Measurements from ENCODE around the gene HPS5. TPM values are rescaled to one million over a fixed set of nuclear protein-coding genes. Genes with fewer than 3 reads are reported as not detected.
A peak's percentile ranks its signal among the peaks of the same experiment; 100 is the strongest.

HPS5 gene, protein sequence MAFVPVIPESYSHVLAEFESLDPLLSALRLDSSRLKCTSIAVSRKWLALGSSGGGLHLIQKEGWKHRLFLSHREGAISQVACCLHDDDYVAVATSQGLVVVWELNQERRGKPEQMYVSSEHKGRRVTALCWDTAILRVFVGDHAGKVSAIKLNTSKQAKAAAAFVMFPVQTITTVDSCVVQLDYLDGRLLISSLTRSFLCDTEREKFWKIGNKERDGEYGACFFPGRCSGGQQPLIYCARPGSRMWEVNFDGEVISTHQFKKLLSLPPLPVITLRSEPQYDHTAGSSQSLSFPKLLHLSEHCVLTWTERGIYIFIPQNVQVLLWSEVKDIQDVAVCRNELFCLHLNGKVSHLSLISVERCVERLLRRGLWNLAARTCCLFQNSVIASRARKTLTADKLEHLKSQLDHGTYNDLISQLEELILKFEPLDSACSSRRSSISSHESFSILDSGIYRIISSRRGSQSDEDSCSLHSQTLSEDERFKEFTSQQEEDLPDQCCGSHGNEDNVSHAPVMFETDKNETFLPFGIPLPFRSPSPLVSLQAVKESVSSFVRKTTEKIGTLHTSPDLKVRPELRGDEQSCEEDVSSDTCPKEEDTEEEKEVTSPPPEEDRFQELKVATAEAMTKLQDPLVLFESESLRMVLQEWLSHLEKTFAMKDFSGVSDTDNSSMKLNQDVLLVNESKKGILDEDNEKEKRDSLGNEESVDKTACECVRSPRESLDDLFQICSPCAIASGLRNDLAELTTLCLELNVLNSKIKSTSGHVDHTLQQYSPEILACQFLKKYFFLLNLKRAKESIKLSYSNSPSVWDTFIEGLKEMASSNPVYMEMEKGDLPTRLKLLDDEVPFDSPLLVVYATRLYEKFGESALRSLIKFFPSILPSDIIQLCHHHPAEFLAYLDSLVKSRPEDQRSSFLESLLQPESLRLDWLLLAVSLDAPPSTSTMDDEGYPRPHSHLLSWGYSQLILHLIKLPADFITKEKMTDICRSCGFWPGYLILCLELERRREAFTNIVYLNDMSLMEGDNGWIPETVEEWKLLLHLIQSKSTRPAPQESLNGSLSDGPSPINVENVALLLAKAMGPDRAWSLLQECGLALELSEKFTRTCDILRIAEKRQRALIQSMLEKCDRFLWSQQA
- 1 to 10 TPM; 8.8 to 9.3 TPM for total RNA-seq
- polyA plus RNA-seq (2013, experiment 1 of 2): 13.5 TPM
- 13.5 TPM for polyA plus RNA-seq (2013, experiment 2 of 2)
- total RNA-seq: 37.1 to 101 (median 57.6) reads per million in 172 experiments

GRCh38 chr11:18321969-18322711, at the start of gene HPS5, which contains the start of gene GTF2H1:
Gene HPS5 (minus strand): TSS chr11:18322140. CDS start chr11:18317858, 4,282 bp downstream.
Gene GTF2H1 (plus strand): TSS chr11:18322567. CDS start chr11:18333075, 10,508 bp downstream.
- TF ChIP-seq, protein P1, sequence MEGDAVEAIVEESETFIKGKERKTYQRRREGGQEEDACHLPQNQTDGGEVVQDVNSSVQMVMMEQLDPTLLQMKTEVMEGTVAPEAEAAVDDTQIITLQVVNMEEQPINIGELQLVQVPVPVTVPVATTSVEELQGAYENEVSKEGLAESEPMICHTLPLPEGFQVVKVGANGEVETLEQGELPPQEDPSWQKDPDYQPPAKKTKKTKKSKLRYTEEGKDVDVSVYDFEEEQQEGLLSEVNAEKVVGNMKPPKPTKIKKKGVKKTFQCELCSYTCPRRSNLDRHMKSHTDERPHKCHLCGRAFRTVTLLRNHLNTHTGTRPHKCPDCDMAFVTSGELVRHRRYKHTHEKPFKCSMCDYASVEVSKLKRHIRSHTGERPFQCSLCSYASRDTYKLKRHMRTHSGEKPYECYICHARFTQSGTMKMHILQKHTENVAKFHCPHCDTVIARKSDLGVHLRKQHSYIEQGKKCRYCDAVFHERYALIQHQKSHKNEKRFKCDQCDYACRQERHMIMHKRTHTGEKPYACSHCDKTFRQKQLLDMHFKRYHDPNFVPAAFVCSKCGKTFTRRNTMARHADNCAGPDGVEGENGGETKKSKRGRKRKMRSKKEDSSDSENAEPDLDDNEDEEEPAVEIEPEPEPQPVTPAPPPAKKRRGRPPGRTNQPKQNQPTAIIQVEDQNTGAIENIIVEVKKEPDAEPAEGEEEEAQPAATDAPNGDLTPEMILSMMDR (IDR thresholded peaks at IDR 0.05): no peak
- Histone ChIP-seq H3K4me3 (ENCODE audit: low read length) (peak within 1 kb of the TSS; percentile 74), H3K27me3 (ENCODE audit: control insufficient read depth in 1 of 2, insufficient read depth in 2 of 2, low read length in 2 of 2) (no peaks in the 10 kb centered on the region), H3K9me3 (ENCODE audit: control insufficient read depth in 1 of 2, insufficient read depth in 1 of 2, low read length in 2 of 2) (no peaks in the 10 kb centered on the region), H3K27ac (ENCODE audit: low read depth in 1 of 2, low read length in 2 of 2) (peak within 1 kb of the TSS; percentile 97 to 98), H3K4me1 (ENCODE audit: insufficient read depth, low read length) (peaks cover 25% of the 10 kb centered on the region), H3K36me3 (ENCODE audit: insufficient read depth, low read length) (peaks cover 22% of the 10 kb centered on the region)
- Mint-ChIP-seq H3K27ac (peak within 1 kb of the TSS; percentile 99), H3K27me3 (no peaks in the 10 kb centered on the region), H3K4me3 (peak within 1 kb of the TSS; percentile 94), H3K4me1 (ENCODE audit: low read depth) (peaks cover 87% of the 10 kb centered on the region), H3K9me3 (no peaks in the 10 kb centered on the region), H3K36me3 (ENCODE audit: low read depth) (peaks cover 37% of the 10 kb centered on the region)
- CTCF ChIA-PET: interaction anchor here (1.3 to 1.4 kb wide), 2 partner anchors 62 to 78 kb away, joined by 3 to 4 read pairs; no protein-coding TSS in a partner anchor
- DNase-seq (peak; percentile 90 to 99 (median 93)), ATAC-seq (ENCODE audit: poor library complexity) (peak; percentile 87)
- POLR2A ChIA-PET: interaction anchor here (0.6 to 4.1 kb wide), 16 partner anchors 9 to 968 kb away, joined by 3 to 148 read pairs (median 5); partner anchors contain the start of genes LDHA, SPTY2D1 and TSG101
- intact Hi-C loops (cut with DNase I, micrococcal nuclease): loop anchor here (1.0 to 10.0 kb wide), 11 partner anchors 72 to 1115 kb away; partner anchors contain the start of genes LDHA (in 2 of the 2), SERGEF (in 2 of the 2), SPTY2D1 (in 2 of the 2) and TSG101 (in 2 of the 2)

- Mint-ChIP-seq H3K27ac (peak overlapping the region; percentile 13), H3K36me3 (ENCODE audit: low read depth) (peaks cover 19% of the 10 kb centered on the region), H3K4me1 (ENCODE audit: low read depth) (peaks cover 11% of the 10 kb centered on the region), H3K9me3 (no peaks in the 10 kb centered on the region), H3K4me3 (no peak overlapping the region), H3K27me3 (no peaks in the 10 kb centered on the region)
- Histone ChIP-seq H3K27ac (ENCODE audit: low read depth in 1 of 2, low read length in 2 of 2) (no peak overlapping the region), H3K9me3 (ENCODE audit: control insufficient read depth in 1 of 2, insufficient read depth in 1 of 2, low read length in 2 of 2) (no peaks in the 10 kb centered on the region), H3K4me1 (ENCODE audit: insufficient read depth, low read length) (no peaks in the 10 kb centered on the region), H3K4me3 (ENCODE audit: low read length) (no peak overlapping the region), H3K36me3 (ENCODE audit: insufficient read depth, low read length) (peaks cover 17% of the 10 kb centered on the region), H3K27me3 (ENCODE audit: control insufficient read depth in 1 of 2, insufficient read depth in 2 of 2, low read length in 2 of 2) (no peaks in the 10 kb centered on the region)
- DNase-seq (no peak), ATAC-seq (ENCODE audit: poor library complexity) (no peak)
- CTCF ChIA-PET: interaction anchor here (0.7 kb wide), 1 partner anchor 68 kb away, joined by 3 read pairs; no protein-coding TSS in a partner anchor
- TF ChIP-seq, protein P1 (IDR thresholded peaks at IDR 0.05): no peak
- POLR2A ChIA-PET: no interaction called here
- intact Hi-C loops (cut with DNase I, micrococcal nuclease): no loop called here
Measured at GRCh38 chr11:18371279-18371678, 49.3 kb upstream of the HPS5 start.
